SU-DHL-6 (cell line): Measurements from ENCODE around the gene ARHGAP22.

ENCODE experiments used
- H2AFZ ChIP-seq: fragments of 200-600 bp; sonication (generic); 2 replicates; pipeline ENCODE4 v1.6.1; 2014; ENCODE audit warnings: low read depth, mild to moderate bottlenecking, moderate library complexity, mixed read lengths, antibody characterized with exemption, low read length; ENCODE audit not compliant: severe bottlenecking
- H3F3A ChIP-seq: fragments of 200-600 bp; shearing (Covaris generic); 2 replicates; pipeline ENCODE4 v1.6.0; 2016; ENCODE audit warnings: antibody characterized with exemption, mild to moderate bottlenecking; ENCODE audit not compliant: insufficient read depth
- H3K27ac ChIP-seq: fragments of 200-600 bp; sonication (generic); 2 replicates; pipeline ENCODE4 v1.5.1; 2016; ENCODE audit warnings: low read depth, mild to moderate bottlenecking, low read length, moderate library complexity, mixed read lengths
- H3K27me3 ChIP-seq: fragments of 200-600 bp; sonication (generic), shearing (Covaris generic); 2 replicates; pipeline ENCODE4 v1.6.0; 2014; ENCODE audit warnings: mild to moderate bottlenecking, low read length
- H3K36me3 ChIP-seq: fragments of 200-600 bp; sonication (generic); 2 replicates; pipeline ENCODE4 v1.6.1; 2014; ENCODE audit warnings: mild to moderate bottlenecking, low read length, mixed read lengths
- H3K4me2 ChIP-seq: fragments of 300-600, 200-600 bp; shearing (Covaris generic), sonication (generic); 2 replicates; pipeline ENCODE4 v1.6.0; 2014; ENCODE audit warnings: low read length, low read depth, mild to moderate bottlenecking; ENCODE audit not compliant: poor library complexity, severe bottlenecking
- H3K4me3 ChIP-seq: fragments of 200-600 bp; sonication (generic); 2 replicates; pipeline ENCODE4 v1.5.1; 2014; ENCODE audit warnings: antibody characterized with exemption, low read length, mild to moderate bottlenecking, mixed read lengths; ENCODE audit not compliant: insufficient read depth, poor library complexity, severe bottlenecking
- H3K79me2 ChIP-seq: fragments of 200-600 bp; sonication (generic); 2 replicates; pipeline ENCODE4 v1.6.1; 2014; ENCODE audit warnings: mild to moderate bottlenecking, low read length, moderate library complexity; ENCODE audit not compliant: insufficient read depth
- H3K9ac ChIP-seq: fragments of 200-600 bp; sonication (generic); 2 replicates; pipeline ENCODE4 v1.7.0; 2014; ENCODE audit warnings: mild to moderate bottlenecking, low read length
- H3K9me2 ChIP-seq: fragments of 200-600 bp; sonication (generic); replicated peaks from 2 replicates; pipeline ENCODE4 v1.6.1; 2014; ENCODE audit warnings: low read length; ENCODE audit not compliant: insufficient read depth
- H3K9me3 ChIP-seq: fragments of 200-600 bp; sonication (generic); 2 replicates; pipeline ENCODE4 v1.6.1; 2014; ENCODE audit warnings: low read length, mixed read lengths; ENCODE audit not compliant: insufficient read depth
- H4K20me1 ChIP-seq: fragments of 200-600 bp; sonication (generic); 2 replicates; pipeline ENCODE4 v1.6.1; 2014; ENCODE audit warnings: low read depth, mild to moderate bottlenecking, antibody characterized with exemption, low read length, moderate library complexity, mixed read lengths
- CTCF ChIP-seq: fragments of 200-600 bp; sonication (generic); IDR thresholded peaks from one replicate; pipeline ENCODE4 v1.5.1; 2017; ENCODE audit warnings: antibody characterized with exemption, mild to moderate bottlenecking, low read length, moderate library complexity; ENCODE audit not compliant: insufficient read depth, poor library complexity, severe bottlenecking
- EZH2phosphoT487 ChIP-seq: fragments of 200-600 bp; sonication (generic), shearing (Covaris generic); conservative IDR thresholded peaks from 2 replicates; pipeline ENCODE4 v1.6.1; 2018; ENCODE audit warnings: mild to moderate bottlenecking, antibody characterized with exemption, low read length, moderate library complexity, mixed read lengths

ARHGAP22 gene

GRCh38 chr10:48410503-48410902 lies 194.4 kb downstream of the ARHGAP22 start:
- Histone ChIP-seq H3K4me2 (no peak overlapping the region), H3K9me3 (0 out of 2 replicates have a peak, but pooled peaks cover 3% of the 10 kb centered on the region), H3F3A (no peaks in the 10 kb centered on the region), H3K27me3 (no peaks in the 10 kb centered on the region), H3K79me2 (no peaks in the 10 kb centered on the region), H3K36me3 (no peaks in the 10 kb centered on the region), H3K4me3 (no peak overlapping the region), H4K20me1 (no peaks in the 10 kb centered on the region), H3K9me2 (no peaks in the 10 kb centered on the region), H3K9ac (no peak overlapping the region), H3K27ac (no peak overlapping the region), H2AFZ (no peak overlapping the region)
- no peak for TF ChIP-seq EZH2phosphoT487
- TF ChIP-seq CTCF, result no peak

DNA sequence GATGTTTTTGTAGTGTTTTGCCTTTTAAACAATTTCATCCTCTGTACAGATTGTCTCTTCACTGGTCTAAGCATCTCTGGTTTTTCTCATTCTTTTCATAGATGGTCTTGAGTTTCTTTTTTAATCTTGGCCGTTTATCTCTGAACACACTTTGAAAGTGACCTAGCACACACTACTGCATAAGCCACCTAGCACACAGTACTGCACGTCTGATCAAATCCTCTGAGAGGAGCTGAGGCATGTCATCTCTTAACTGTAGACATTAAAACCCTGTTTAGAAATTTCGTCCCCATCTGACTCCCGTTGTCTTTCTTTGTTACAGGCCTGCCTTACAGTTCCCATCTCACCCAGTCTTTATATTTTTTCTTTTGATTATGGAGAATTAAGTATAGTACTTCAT lies 198.2 kb downstream of the ARHGAP22 start:
- no peaks in the 10 kb centered on the region for H3K79me2 ChIP-seq
- H3K9me3 ChIP-seq, result no peaks in the 10 kb centered on the region
- no peak overlapping the region for H3K9ac ChIP-seq
- no peaks in the 10 kb centered on the region for H4K20me1 ChIP-seq
- TF ChIP-seq EZH2phosphoT487, result no peak
- TF ChIP-seq CTCF, result no peak
- H3K27ac ChIP-seq, result no peak overlapping the region
- no peak overlapping the region for H3K4me2 ChIP-seq
- H3K36me3 ChIP-seq, result no peaks in the 10 kb centered on the region
- no peaks in the 10 kb centered on the region for H3F3A ChIP-seq
- no peaks in the 10 kb centered on the region for H3K27me3 ChIP-seq
- H3K4me3 ChIP-seq, result no peak overlapping the region
- no peak overlapping the region for H2AFZ ChIP-seq
- H3K9me2 ChIP-seq, result no peaks in the 10 kb centered on the region

- Histone ChIP-seq H3K4me3 (no peak overlapping the region), H3K9me2 (no peaks in the 10 kb centered on the region), H3K27me3 (no peaks in the 10 kb centered on the region), H3K27ac (no peak overlapping the region), H3K9ac (no peak overlapping the region), H3K36me3 (no peaks in the 10 kb centered on the region), H2AFZ (no peak overlapping the region), H3K4me2 (no peak overlapping the region), H3K79me2 (no peaks in the 10 kb centered on the region), H3K9me3 (no peaks in the 10 kb centered on the region), H4K20me1 (0 out of 2 replicates have a peak, but pooled peaks cover 3% of the 10 kb centered on the region), H3F3A (no peaks in the 10 kb centered on the region)
- TF ChIP-seq EZH2phosphoT487 (no peak), CTCF (no peak)
Measured at GRCh38 chr10:48406204-48406603, 198.7 kb downstream of the ARHGAP22 start.

DNA sequence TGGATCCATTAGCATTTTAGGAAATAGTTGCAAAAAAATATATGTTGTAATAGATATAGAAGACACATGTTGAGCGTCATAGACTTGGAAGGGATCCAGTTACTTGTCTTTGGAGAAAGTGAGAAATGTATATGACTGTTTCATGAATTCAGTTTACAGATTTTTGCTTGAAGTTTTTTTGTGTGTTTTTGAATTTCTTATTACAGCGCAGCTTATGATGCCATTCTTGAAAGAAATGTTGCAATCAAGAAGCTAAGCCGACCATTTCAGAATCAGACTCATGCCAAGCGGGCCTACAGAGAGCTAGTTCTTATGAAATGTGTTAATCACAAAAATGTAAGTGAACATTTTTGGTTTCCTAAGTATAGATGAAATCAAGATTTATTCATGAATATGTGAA lies 200.2 kb downstream of the ARHGAP22 start:
- H3K27ac ChIP-seq, result no peak overlapping the region

More for the DNA sequence above, 200.2 kb downstream of the ARHGAP22 start:
- H3K9me2 ChIP-seq, result no peaks in the 10 kb centered on the region
- H3K27me3 ChIP-seq, result no peaks in the 10 kb centered on the region
- no peaks in the 10 kb centered on the region for H3K79me2 ChIP-seq
- no peak overlapping the region for H3K4me2 ChIP-seq
- H2AFZ ChIP-seq, result no peak overlapping the region
- TF ChIP-seq CTCF, result no peak
- TF ChIP-seq EZH2phosphoT487, result no peak
- H4K20me1 ChIP-seq, result peaks cover 8% of the 10 kb centered on the region; the same call in 1 of the 2 replicates
- H3K4me3 ChIP-seq, result no peak overlapping the region
- H3K9ac ChIP-seq, result no peak overlapping the region
- no peaks in the 10 kb centered on the region for H3F3A ChIP-seq
- H3K36me3 ChIP-seq, result no peaks in the 10 kb centered on the region
- no peaks in the 10 kb centered on the region for H3K9me3 ChIP-seq
